ENCODE measurements around the gene NUCKS1.

NUCKS1 gene

DNA sequence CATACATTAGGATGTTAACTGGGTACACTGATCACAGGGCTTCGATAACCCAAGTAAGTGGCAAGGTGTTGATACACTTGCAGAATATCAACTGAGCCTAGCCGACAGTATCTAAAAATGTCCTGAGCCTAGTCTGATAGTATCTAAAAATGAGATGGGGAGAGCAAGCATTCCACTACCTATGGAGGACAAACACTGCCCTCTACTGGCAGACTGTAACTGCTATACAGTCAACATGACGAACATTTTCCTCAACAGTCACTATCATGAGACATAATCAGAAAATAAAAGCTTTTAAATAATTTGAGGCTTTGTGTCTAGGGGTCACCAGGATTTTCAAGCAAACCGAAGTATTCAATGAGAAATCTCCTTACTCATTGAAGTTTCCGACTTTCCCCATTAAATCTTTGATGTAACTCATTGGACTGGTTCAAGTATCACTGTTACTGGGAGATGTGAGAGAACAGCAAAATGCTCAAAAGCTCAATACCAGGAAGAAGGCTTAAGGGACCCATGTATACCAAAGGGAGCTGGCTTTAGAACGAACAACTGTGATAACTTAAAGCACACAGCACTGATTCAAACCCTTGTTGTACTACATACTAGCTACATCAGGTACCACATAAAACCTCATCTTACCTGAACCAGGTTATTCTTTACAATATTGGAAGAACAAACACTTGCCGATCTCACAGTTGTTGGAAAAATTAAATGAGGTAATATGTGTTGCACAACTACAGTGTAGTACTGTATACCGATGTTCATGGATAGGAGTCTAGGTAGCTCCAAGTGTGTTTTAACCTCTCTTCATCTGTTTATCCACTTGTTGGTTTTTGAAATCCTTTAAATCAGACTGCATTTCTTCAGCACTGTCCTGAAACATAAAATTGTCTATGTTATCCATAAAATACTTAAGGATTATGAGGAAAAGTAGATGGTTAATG is 38.6 kb downstream of the NUCKS1 start:
- no peaks in the 10 kb centered on the region for H3K9me3 ChIP-seq (ENCODE audit: control insufficient read depth in 2 of 2, low read length in 2 of 2)
- no peaks in the 10 kb centered on the region for H3K27me3 ChIP-seq (ENCODE audit: control insufficient read depth in 1 of 2, insufficient read depth in 2 of 2, low read length in 2 of 2)
- no peaks in the 10 kb centered on the region for H3K4me1 ChIP-seq (ENCODE audit: control insufficient read depth, insufficient read depth, low read length)
- H3K27ac ChIP-seq (ENCODE audit: low read length): no peak overlapping the region
- no peak overlapping the region for H3K9ac ChIP-seq (ENCODE audit: low read length in 2 of 2)
- no peak overlapping the region for H3K4me3 ChIP-seq (ENCODE audit: low read length in 2 of 2)
- H3K36me3 ChIP-seq (ENCODE audit: control insufficient read depth in 2 of 2, insufficient read depth in 2 of 2, low read length in 2 of 2): peaks cover 4 to 7% of the 10 kb centered on the region in 2 donors

DNA sequence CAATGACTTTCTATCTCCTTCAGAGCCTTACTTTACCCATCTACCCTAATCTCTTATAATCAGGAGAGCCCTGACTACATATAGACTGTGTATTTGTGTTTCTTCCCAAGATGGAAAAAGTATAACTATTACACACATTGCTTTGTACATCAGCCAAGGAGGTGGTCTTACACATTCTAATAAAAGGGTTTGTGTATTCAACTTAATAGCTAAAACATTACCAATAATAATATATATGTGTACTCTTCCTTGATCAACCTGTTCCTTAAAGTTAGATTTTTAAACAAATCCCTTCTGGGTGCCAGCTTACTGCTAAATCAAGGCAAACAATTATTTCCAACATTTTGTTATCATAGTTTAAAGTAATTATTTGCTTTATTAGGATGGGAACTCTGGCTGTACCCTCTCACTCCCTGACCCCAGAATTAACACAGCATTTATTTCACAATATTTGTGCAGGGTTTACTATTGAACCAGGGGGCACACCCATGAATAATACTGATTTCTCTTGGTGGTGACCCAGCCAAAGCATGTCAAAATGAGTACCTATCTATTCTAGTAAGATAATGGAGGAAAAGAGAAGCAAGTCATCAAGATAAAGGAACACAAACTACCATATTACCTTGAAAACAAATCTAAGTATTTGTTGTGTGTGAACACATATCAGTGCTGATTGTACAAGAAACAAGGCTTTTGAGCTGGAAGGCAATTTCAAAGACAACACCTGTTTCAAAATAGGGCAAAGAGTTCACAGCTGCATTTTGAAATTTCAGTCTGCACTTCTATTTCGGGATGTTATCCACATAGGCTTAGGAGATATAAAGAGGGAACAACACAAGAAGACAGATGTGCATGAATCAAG is 39.5 kb downstream of the NUCKS1 start:
- no peaks in the 10 kb centered on the region for H3K4me1 ChIP-seq (ENCODE audit: control insufficient read depth, insufficient read depth, low read length)
- no peak overlapping the region for H3K4me3 ChIP-seq (ENCODE audit: low read length in 2 of 2)
- H3K9ac ChIP-seq (ENCODE audit: low read length in 2 of 2): no peak overlapping the region
- H3K36me3 ChIP-seq (ENCODE audit: control insufficient read depth in 2 of 2, insufficient read depth in 2 of 2, low read length in 2 of 2): peaks cover 2 to 4% of the 10 kb centered on the region in 2 donors
- no peaks in the 10 kb centered on the region for H3K9me3 ChIP-seq (ENCODE audit: control insufficient read depth in 2 of 2, low read length in 2 of 2)
- no peak overlapping the region for H3K27ac ChIP-seq (ENCODE audit: low read length)
- H3K27me3 ChIP-seq (ENCODE audit: control insufficient read depth in 1 of 2, insufficient read depth in 2 of 2, low read length in 2 of 2): no peaks in the 10 kb centered on the region

GRCh38 chr1:205709640-205710039 is 40.3 kb downstream of the NUCKS1 start:
- no peak overlapping the region for H3K4me3 ChIP-seq (ENCODE audit: low read length in 2 of 2)
- H3K9me3 ChIP-seq (ENCODE audit: control insufficient read depth in 2 of 2, low read length in 2 of 2): no peaks in the 10 kb centered on the region
- no peaks in the 10 kb centered on the region for H3K4me1 ChIP-seq (ENCODE audit: control insufficient read depth, insufficient read depth, low read length)
- H3K27ac ChIP-seq (ENCODE audit: low read length): no peak overlapping the region
- H3K36me3 ChIP-seq (ENCODE audit: control insufficient read depth in 2 of 2, insufficient read depth in 2 of 2, low read length in 2 of 2): peaks cover 0 to under 1% of the 10 kb centered on the region in 2 donors
- no peaks in the 10 kb centered on the region for H3K27me3 ChIP-seq (ENCODE audit: control insufficient read depth in 1 of 2, insufficient read depth in 2 of 2, low read length in 2 of 2)
- no peak overlapping the region for H3K9ac ChIP-seq (ENCODE audit: low read length in 2 of 2)

DNA sequence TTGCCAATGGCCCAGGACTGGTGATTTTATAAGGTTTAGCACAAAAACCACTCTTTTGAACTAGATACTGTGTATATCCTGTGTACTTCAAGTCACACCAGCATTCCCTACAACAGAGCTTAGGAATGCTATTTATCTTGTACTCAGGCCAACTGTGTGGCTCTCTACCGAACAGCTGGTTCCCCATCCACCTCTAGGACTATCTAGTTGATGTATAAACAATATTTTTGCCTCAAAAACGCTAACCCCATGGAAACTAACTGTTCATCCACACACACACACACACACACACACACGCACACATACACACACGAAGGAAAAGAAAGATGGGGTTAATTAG is 41.0 kb downstream of the NUCKS1 start:
- no peaks in the 10 kb centered on the region for H3K9me3 ChIP-seq (ENCODE audit: control insufficient read depth in 2 of 2, low read length in 2 of 2)
- H3K27ac ChIP-seq (ENCODE audit: low read length): no peak overlapping the region
- no peaks in the 10 kb centered on the region for H3K27me3 ChIP-seq (ENCODE audit: control insufficient read depth in 1 of 2, insufficient read depth in 2 of 2, low read length in 2 of 2)
- H3K9ac ChIP-seq (ENCODE audit: low read length in 2 of 2): no peak overlapping the region
- peaks cover 0 to 4% of the 10 kb centered on the region in 2 donors for H3K36me3 ChIP-seq (ENCODE audit: control insufficient read depth in 2 of 2, insufficient read depth in 2 of 2, low read length in 2 of 2)
- H3K4me3 ChIP-seq (ENCODE audit: low read length in 2 of 2): no peak overlapping the region
- no peaks in the 10 kb centered on the region for H3K4me1 ChIP-seq (ENCODE audit: control insufficient read depth, insufficient read depth, low read length)

DNA sequence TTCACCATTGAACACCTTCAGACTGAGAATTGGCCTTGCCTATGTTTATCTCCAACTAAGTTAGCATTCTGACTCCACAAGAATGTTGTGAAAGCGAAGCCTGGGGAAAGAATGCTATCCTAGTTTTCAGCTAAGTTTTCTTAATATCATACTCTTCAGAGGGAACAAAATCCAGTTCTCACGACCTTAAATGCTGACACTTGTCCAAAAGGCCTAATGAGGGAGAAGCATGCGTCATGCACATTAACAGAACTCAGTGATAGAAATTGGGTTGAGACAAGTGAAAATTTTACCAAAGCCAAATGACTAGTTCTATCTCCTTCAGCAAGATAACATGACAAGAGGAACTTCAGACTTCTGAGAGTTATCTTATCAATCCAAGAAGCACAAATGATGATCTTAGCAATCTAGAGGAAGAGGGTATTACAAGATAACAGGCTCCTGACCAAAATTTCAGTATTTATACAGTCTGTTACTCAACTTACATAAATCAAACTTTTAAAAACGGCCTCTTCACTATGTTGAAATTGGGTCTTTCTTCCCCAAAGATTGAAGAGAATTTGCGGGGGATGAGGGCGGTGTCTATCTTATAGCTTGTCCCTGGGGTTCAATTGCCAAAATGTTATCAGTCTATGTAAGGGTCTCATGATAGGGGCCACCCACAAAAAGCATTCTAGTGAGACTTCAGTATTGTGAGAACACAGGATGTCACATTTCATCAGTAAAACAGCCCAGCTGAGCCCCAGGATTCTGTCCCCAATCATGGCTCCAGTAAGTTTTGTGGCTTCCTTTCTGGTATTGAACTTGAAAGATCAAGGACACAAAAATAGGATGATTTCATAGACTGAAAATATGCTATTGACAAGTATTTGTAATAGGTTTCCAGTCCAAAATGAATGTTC is 43.1 kb downstream of the NUCKS1 start:
- Histone ChIP-seq H3K9me3 (ENCODE audit: control insufficient read depth in 2 of 2, low read length in 2 of 2) (no peaks in the 10 kb centered on the region), H3K36me3 (ENCODE audit: control insufficient read depth in 2 of 2, insufficient read depth in 2 of 2, low read length in 2 of 2) (peaks cover 1 to 5% of the 10 kb centered on the region in 2 donors), H3K4me1 (ENCODE audit: control insufficient read depth, insufficient read depth, low read length) (no peaks in the 10 kb centered on the region), H3K9ac (ENCODE audit: low read length in 2 of 2) (no peak overlapping the region), H3K27me3 (ENCODE audit: control insufficient read depth in 1 of 2, insufficient read depth in 2 of 2, low read length in 2 of 2) (no peaks in the 10 kb centered on the region), H3K4me3 (ENCODE audit: low read length in 2 of 2) (no peak overlapping the region), H3K27ac (ENCODE audit: low read length) (no peak overlapping the region)

DNA sequence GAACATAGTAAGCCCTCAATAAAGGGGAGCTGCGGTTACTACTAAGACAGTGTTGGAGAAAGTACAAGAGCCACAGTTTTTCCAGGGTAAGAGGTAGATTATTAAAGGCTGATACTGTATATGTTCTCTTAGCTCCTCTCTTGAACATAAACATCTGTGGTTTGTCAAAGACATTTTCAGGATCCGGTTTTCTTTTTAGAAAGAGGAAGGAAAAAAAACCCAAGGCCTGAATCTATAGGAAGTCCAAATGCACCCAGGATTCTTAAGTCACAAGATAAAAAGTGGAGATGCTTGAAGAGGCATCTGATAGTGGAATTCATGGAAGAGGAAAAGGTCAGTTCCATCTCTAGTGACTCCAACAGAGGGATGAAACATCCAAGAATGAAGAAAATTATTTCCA is 45.1 kb downstream of the NUCKS1 start:
- H3K27ac ChIP-seq (ENCODE audit: low read length): no peak overlapping the region

GRCh38 chr1:205703072-205703471 is 46.9 kb downstream of the NUCKS1 start:
- Histone ChIP-seq H3K4me1 (ENCODE audit: control insufficient read depth, insufficient read depth, low read length) (no peaks in the 10 kb centered on the region), H3K9me3 (ENCODE audit: control insufficient read depth in 2 of 2, low read length in 2 of 2) (no peaks in the 10 kb centered on the region), H3K36me3 (ENCODE audit: control insufficient read depth in 2 of 2, insufficient read depth in 2 of 2, low read length in 2 of 2) (peaks cover 5% of the 10 kb centered on the region in 2 donors), H3K4me3 (ENCODE audit: low read length in 2 of 2) (no peak overlapping the region), H3K27ac (ENCODE audit: low read length) (no peak overlapping the region), H3K9ac (ENCODE audit: low read length in 2 of 2) (no peak overlapping the region), H3K27me3 (ENCODE audit: control insufficient read depth in 1 of 2, insufficient read depth in 2 of 2, low read length in 2 of 2) (no peaks in the 10 kb centered on the region)

More for the DNA sequence above, 45.1 kb downstream of the NUCKS1 start:
- Histone ChIP-seq H3K27me3 (ENCODE audit: control insufficient read depth in 1 of 2, insufficient read depth in 2 of 2, low read length in 2 of 2) (no peaks in the 10 kb centered on the region), H3K4me3 (ENCODE audit: low read length in 2 of 2) (no peak overlapping the region), H3K9ac (ENCODE audit: low read length in 2 of 2) (no peak overlapping the region), H3K4me1 (ENCODE audit: control insufficient read depth, insufficient read depth, low read length) (no peaks in the 10 kb centered on the region), H3K36me3 (ENCODE audit: control insufficient read depth in 2 of 2, insufficient read depth in 2 of 2, low read length in 2 of 2) (peaks cover 5% of the 10 kb centered on the region in 2 donors), H3K9me3 (ENCODE audit: control insufficient read depth in 2 of 2, low read length in 2 of 2) (no peaks in the 10 kb centered on the region)

DNA sequence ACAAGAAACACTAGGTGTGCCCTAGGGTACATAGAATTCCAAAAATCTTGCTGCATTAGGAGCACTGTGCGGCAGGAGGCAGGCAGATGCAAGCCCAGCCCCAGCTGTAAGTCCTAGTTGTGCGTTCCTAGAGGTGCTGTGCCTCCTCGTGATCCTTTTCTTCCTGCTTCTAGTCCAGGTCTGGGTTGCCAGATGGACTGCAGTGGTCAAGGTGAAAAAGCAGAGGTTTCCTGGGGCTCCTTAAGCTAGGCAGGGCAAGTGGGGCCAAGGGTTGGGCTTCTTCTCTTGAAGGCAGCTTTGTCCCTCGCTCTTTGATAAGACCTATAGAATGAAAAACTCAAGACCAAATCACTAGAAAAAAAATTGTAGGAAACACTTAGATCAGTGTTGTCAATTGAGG is 48.1 kb downstream of the NUCKS1 start:
- Histone ChIP-seq H3K27me3 (ENCODE audit: control insufficient read depth in 1 of 2, insufficient read depth in 2 of 2, low read length in 2 of 2) (no peaks in the 10 kb centered on the region), H3K9ac (ENCODE audit: low read length in 2 of 2) (no peak overlapping the region), H3K27ac (ENCODE audit: low read length) (no peak overlapping the region), H3K36me3 (ENCODE audit: control insufficient read depth in 2 of 2, insufficient read depth in 2 of 2, low read length in 2 of 2) (peaks cover 5% of the 10 kb centered on the region in 2 donors), H3K9me3 (ENCODE audit: control insufficient read depth in 2 of 2, low read length in 2 of 2) (no peaks in the 10 kb centered on the region), H3K4me1 (ENCODE audit: control insufficient read depth, insufficient read depth, low read length) (no peaks in the 10 kb centered on the region), H3K4me3 (ENCODE audit: low read length in 2 of 2) (no peak overlapping the region)

- Histone ChIP-seq H3K9ac (ENCODE audit: low read length in 2 of 2) (no peak overlapping the region), H3K27me3 (ENCODE audit: control insufficient read depth in 1 of 2, insufficient read depth in 2 of 2, low read length in 2 of 2) (no peaks in the 10 kb centered on the region), H3K4me3 (ENCODE audit: low read length in 2 of 2) (no peak overlapping the region), H3K36me3 (ENCODE audit: control insufficient read depth in 2 of 2, insufficient read depth in 2 of 2, low read length in 2 of 2) (peaks cover 5% of the 10 kb centered on the region in 2 donors), H3K27ac (ENCODE audit: low read length) (no peak overlapping the region), H3K4me1 (ENCODE audit: control insufficient read depth, insufficient read depth, low read length) (no peaks in the 10 kb centered on the region), H3K9me3 (ENCODE audit: control insufficient read depth in 2 of 2, low read length in 2 of 2) (no peaks in the 10 kb centered on the region)
Measured at GRCh38 chr1:205701420-205701819, 48.6 kb downstream of the NUCKS1 start.

DNA sequence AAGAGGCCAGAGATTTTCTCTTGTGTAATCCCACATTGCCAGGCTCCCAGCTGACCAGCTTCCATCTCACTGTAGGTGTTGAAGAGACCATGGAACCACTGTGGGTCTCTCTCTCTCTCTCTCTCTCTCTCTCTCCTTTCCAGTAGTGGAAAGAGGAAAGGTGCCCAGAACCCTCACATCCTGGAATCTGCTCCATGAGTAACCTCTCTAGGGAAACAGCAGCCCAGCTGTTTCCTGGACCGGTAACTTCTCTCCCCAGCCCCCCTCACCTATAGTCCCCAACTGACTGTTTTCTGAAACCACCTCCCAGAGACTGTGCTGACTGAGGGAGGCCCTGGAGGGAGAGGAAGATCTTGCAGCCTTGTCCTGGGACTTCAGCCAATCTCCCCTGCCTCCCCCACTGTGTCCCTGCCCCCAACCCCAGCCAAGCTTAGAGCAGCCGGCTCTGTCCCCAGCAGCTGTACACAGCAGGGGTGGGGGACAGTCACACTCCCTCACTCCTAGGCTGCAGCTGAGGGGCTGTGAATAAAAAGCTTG is 49.0 kb downstream of the NUCKS1 start:
- Histone ChIP-seq H3K36me3 (ENCODE audit: control insufficient read depth in 2 of 2, insufficient read depth in 2 of 2, low read length in 2 of 2) (peaks cover 5% of the 10 kb centered on the region in 2 donors), H3K27me3 (ENCODE audit: control insufficient read depth in 1 of 2, insufficient read depth in 2 of 2, low read length in 2 of 2) (no peaks in the 10 kb centered on the region), H3K9me3 (ENCODE audit: control insufficient read depth in 2 of 2, low read length in 2 of 2) (no peaks in the 10 kb centered on the region), H3K4me3 (ENCODE audit: low read length in 2 of 2) (no peak overlapping the region), H3K9ac (ENCODE audit: low read length in 2 of 2) (no peak overlapping the region), H3K4me1 (ENCODE audit: control insufficient read depth, insufficient read depth, low read length) (no peaks in the 10 kb centered on the region), H3K27ac (ENCODE audit: low read length) (no peak overlapping the region)

Data from stomach smooth muscle (tissue), 2 donors.